Rectal smooth muscle tissue (tissue), 1 donor: ENCODE results near the gene BRINP3.

ENCODE experiments used
- H3K27ac ChIP-seq: one replicate; pipeline ENCODE4 v1.7.0; 2013; ENCODE audit warnings: low read depth, low read length, inconsistent platforms
- H3K27me3 ChIP-seq: one replicate; pipeline ENCODE4 v1.7.0; 2013; ENCODE audit warnings: low read length; ENCODE audit not compliant: control insufficient read depth, insufficient read depth
- H3K36me3 ChIP-seq: one replicate; pipeline ENCODE4 v1.7.0; 2013; ENCODE audit warnings: low read length; ENCODE audit not compliant: control insufficient read depth, insufficient read depth
- H3K4me1 ChIP-seq: one replicate; pipeline ENCODE4 v1.7.0; 2013; ENCODE audit warnings: low read length; ENCODE audit not compliant: control insufficient read depth, insufficient read depth
- H3K4me3 ChIP-seq: one replicate; pipeline ENCODE4 v1.7.0; 2013; ENCODE audit warnings: low read length
- H3K9ac ChIP-seq: one replicate; pipeline ENCODE4 v1.7.0; 2013; ENCODE audit warnings: low read length

Gene BRINP3

DNA sequence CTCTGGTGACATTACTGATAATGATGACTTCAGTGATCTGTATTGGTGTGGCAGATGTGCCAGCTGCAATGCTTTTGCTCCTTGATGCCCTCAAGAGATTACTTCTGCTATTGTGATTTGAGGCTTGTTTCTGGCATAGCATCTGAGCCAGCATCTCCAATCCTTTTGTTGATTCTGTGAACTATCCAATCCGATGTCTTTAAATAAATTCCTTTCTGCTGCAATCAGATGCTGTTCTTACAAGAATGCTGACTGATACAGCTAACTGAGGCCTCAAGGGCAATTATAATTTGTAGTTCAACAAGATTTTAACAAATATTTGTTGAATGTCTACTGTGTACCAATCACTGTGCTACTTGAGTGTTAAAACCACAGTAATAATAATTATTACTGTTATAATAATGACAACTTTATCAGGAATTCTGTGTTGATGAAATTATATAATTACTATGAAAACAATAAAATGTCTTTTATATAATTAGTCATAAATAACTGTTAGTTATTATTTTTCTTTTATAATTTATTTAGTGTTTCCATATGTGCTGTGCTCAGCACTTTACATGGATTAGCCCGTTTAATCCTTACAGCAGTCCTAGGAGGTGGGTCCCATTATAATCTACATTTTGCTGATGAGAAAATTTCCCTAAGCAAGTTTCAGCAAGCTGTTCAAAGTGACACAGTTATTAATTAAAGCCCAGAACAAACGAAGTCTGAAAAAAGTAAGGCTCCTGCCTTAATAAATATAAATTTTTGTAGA is 308.2 kb downstream of the BRINP3 start:
- Histone ChIP-seq H3K4me3 (no peak overlapping the region), H3K4me1 (no peaks in the 10 kb centered on the region), H3K36me3 (no peaks in the 10 kb centered on the region), H3K27ac (no peak overlapping the region), H3K27me3 (no peaks in the 10 kb centered on the region), H3K9ac (no peak overlapping the region)

DNA sequence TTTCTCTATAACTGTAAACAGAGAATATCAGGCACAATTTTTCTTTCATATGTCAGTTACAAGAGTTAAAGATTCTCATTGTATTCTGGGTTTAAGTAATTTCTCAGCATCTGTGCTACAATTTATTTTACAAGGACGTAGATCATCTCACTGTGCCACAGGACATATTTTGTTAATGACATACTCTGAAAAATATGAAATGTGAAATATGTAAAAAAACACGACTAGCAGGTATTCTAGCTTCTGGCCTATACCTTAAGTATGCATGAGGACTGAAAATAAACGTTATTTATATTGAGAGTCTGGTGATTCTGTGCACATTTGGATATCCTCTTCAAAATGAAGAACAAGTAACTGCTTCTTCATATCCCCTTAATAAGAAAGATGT is 308.8 kb downstream of the BRINP3 start:
- H3K27me3 ChIP-seq, result no peaks in the 10 kb centered on the region
- H3K27ac ChIP-seq, result no peak overlapping the region
- no peaks in the 10 kb centered on the region for H3K36me3 ChIP-seq
- no peaks in the 10 kb centered on the region for H3K4me1 ChIP-seq
- no peak overlapping the region for H3K9ac ChIP-seq
- H3K4me3 ChIP-seq, result no peak overlapping the region

DNA sequence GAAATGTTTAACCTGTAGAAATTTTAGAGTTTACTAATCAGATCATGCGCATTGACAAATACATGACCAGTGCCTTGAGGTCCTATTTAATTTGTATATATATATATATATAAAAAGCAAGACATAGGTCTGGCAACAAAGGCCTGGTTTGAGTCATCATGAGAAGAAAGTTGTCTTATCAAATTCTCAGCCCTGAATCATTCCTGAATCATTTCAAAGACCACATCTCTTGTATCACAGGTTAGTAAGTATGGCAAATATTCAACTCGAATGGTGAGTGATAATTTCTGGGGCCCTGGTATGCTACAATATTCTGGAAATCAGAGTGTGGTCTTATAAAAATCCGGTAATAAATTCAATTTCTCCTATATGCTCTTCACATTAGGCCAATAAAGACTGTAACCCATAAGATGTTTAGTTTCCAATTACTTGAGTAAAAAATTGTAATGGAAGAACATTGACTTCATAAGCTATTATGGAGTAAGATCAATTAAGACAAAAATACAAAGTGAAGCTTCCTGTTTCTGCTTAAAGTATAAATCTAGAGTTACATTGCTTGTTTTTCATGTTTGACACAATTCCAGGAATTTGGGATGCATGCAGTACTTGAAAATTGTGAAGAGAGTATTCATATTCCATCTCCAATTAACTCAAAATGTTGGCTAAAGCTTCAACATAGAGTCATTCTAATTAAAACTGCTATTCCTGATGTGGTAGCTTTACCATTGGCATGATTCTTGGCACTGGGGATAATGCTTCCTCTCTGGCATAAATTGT is 309.4 kb downstream of the BRINP3 start:
- H3K4me3 ChIP-seq, result no peak overlapping the region
- no peaks in the 10 kb centered on the region for H3K27me3 ChIP-seq
- no peaks in the 10 kb centered on the region for H3K36me3 ChIP-seq
- no peak overlapping the region for H3K9ac ChIP-seq
- H3K4me1 ChIP-seq, result no peaks in the 10 kb centered on the region
- H3K27ac ChIP-seq, result no peak overlapping the region

DNA sequence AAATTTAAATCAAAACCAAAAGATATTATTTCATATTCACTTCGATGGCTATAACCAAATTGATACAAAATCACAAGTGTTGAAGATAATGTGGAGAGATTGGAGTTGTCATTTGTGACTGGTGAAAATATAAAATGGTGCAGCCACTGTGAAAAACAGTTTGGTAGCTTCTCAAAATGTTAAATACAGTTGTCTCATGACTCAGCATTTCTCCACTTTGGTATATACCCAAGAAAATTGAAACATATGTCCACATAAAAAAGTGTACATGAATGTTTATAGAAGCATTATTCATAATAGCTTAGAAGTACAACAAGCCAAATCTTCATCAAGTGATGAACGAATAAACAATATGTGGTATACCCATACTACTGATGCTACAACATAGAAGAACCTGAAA is 318.5 kb downstream of the BRINP3 start:
- Histone ChIP-seq H3K4me1 (no peaks in the 10 kb centered on the region), H3K27me3 (no peaks in the 10 kb centered on the region), H3K9ac (no peak overlapping the region), H3K36me3 (no peaks in the 10 kb centered on the region), H3K4me3 (no peak overlapping the region), H3K27ac (no peak overlapping the region)

DNA sequence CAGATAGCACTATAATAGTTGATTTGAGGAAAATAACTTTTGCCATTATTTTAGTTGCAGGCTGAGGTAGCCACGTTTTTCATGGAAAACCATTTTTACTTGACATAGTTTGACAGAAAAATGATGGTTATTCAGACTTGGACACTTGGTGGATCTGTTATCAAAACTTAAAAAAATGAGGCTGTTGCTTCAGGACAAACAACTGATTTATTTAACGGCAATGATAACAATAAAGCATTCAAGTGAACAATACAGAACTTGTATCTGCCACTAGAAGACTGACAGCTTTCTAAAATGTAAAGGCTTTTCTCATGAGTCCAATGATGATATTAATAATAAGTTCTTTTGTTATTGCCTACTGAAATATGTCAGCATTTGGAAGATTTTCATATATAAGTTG is 322.9 kb downstream of the BRINP3 start:
- H3K27ac ChIP-seq, result no peak overlapping the region
- no peaks in the 10 kb centered on the region for H3K4me1 ChIP-seq
- H3K4me3 ChIP-seq, result no peak overlapping the region
- H3K36me3 ChIP-seq, result no peaks in the 10 kb centered on the region
- no peaks in the 10 kb centered on the region for H3K27me3 ChIP-seq
- no peak overlapping the region for H3K9ac ChIP-seq

DNA sequence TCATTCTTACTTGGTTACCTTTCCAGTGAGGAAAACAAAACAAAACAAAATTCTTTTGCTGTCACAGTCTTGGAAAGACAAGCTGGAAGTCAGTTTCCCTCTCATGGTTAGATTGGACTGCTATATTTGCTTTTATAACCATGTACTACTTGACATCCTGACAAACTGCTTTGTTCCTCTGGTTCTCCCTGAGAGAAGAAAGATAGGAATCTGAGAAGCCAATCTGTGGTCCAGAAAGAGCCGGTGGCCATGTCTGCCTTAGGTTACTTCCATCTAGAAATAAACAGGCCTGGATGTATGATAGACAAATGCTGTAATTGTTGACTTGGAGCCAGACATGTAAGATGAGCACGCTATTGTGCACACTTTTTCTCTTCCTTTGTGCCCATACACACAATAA is 330.0 kb downstream of the BRINP3 start:
- Histone ChIP-seq H3K4me3 (no peak overlapping the region), H3K27ac (no peak overlapping the region), H3K27me3 (no peaks in the 10 kb centered on the region), H3K9ac (no peak overlapping the region), H3K36me3 (no peaks in the 10 kb centered on the region), H3K4me1 (no peaks in the 10 kb centered on the region)

DNA sequence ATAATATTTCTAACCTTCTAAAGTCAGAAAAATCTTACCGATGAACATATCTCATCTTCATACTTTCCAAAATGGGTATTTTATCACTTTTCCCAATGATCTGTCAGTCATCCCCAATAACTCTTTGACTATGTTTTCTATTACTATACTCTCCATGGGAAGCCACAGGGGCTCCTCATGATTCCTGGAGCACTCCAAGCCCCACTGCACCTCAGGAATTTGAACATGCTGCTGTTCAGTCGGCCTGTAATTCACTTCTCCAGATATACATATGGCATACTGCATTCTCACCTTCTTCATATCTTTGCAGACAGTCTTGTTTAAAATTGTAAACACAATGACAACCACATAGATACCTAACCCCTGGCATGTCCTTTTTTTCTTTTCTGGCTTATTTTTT is 333.0 kb downstream of the BRINP3 start:
- no peak overlapping the region for H3K4me3 ChIP-seq
- H3K9ac ChIP-seq, result no peak overlapping the region
- H3K36me3 ChIP-seq, result no peaks in the 10 kb centered on the region
- no peaks in the 10 kb centered on the region for H3K27me3 ChIP-seq
- H3K4me1 ChIP-seq, result no peaks in the 10 kb centered on the region
- no peak overlapping the region for H3K27ac ChIP-seq

DNA sequence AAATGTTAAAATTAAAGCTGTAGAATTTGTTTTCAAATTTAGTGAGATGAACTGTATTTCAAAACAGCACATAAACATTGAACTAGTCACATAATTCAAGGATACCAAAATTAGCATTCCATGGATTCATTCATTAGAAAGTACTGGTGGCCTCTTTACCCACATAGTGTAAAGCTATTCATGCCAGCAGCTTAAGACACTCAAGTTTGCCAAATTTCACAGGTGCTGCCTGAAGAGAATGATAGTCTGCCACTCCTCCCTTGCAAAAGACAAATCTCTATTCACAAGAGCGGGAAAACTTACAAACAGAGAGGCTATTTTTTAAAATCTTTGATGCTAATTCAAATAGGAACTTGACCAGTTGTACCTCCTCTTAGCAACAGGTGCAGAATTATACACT is 337.0 kb downstream of the BRINP3 start:
- H3K27me3 ChIP-seq, result no peaks in the 10 kb centered on the region
- no peak overlapping the region for H3K4me3 ChIP-seq
- no peaks in the 10 kb centered on the region for H3K4me1 ChIP-seq
- H3K9ac ChIP-seq, result no peak overlapping the region
- H3K36me3 ChIP-seq, result no peaks in the 10 kb centered on the region
- H3K27ac ChIP-seq, result no peak overlapping the region

DNA sequence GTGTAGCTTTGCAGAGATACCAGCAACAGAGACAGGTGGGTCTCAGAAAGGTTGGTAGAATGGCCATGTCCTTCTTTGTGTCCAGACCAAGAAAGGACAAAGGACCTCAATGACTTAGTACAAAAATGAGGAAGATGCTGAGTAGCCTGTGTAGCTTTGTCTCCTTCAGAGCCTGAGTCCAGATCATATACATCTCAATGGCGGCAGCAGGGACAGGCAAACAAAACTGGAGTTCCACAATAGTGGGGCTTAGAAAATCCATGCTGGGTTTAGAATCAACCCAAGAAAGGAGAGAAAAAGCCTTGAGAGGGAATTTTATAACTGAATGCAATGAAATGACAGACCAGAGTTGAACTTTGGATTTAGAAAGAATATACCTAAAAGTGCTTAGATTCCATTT is 339.0 kb downstream of the BRINP3 start:
- H3K36me3 ChIP-seq, result no peaks in the 10 kb centered on the region
- H3K4me3 ChIP-seq, result no peak overlapping the region
- no peaks in the 10 kb centered on the region for H3K4me1 ChIP-seq
- no peaks in the 10 kb centered on the region for H3K27me3 ChIP-seq
- H3K9ac ChIP-seq, result no peak overlapping the region
- no peak overlapping the region for H3K27ac ChIP-seq

DNA sequence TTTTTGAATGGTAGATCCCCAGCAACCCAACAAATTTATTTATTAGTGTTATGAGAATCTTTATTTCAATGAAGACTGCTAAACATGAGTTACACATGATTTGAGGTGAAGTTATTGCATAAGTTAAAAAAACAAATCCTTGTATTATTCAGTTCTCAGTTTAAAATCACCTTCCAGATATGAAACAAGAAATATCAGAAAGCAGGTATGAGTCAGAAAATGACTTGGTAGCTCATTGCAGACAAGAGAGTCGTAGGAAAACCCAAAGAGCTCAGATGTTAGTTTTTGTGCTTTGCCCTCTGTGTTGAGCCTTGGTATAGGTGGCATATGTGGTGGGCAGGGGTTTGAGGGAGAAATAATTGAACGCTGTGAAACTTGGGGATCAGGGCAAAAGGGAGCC is 339.4 kb downstream of the BRINP3 start:
- Histone ChIP-seq H3K4me3 (no peak overlapping the region), H3K27ac (no peak overlapping the region), H3K36me3 (no peaks in the 10 kb centered on the region), H3K27me3 (no peaks in the 10 kb centered on the region), H3K4me1 (no peaks in the 10 kb centered on the region), H3K9ac (no peak overlapping the region)

DNA sequence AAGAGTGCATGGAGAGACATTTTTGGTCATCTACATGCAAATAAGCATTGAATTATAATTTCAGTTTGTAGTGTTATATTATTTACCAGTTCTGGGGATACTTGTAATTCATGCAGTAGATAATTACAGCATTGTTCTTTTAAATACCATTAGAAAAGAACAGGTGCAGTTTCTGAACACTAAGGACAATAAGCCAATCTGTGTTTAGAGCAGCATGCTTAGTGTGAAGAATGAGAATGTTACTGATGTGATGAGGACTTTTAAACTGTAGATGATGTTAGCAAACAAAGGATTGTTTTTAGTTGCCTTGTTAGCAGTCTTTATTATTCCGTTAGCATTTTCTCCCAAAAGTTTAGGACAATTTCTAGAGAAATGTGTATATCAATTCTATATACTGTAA is 348.3 kb downstream of the BRINP3 start:
- no peaks in the 10 kb centered on the region for H3K4me1 ChIP-seq
- H3K27me3 ChIP-seq, result no peaks in the 10 kb centered on the region
- H3K36me3 ChIP-seq, result no peaks in the 10 kb centered on the region
- H3K27ac ChIP-seq, result no peak overlapping the region
- no peak overlapping the region for H3K4me3 ChIP-seq
- H3K9ac ChIP-seq, result no peak overlapping the region

DNA sequence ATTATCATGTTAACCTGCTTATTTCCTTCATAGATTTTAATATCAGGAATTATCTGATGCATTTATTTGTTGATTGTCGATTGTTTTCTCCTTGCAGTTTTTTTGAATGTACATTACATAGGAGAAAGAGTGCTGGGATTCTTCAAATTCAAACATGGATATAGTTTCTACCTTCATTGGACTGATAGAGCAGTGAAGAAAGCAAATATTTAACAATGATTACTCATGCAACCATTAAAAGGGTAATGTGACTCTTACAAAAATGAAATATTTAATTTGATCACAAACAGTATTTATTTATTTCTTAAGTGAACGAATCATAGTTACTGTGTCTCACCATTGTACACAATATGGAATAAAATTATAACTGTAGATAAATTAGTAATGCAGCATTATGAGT is 350.9 kb downstream of the BRINP3 start:
- H3K27me3 ChIP-seq, result no peaks in the 10 kb centered on the region
- no peak overlapping the region for H3K4me3 ChIP-seq

DNA sequence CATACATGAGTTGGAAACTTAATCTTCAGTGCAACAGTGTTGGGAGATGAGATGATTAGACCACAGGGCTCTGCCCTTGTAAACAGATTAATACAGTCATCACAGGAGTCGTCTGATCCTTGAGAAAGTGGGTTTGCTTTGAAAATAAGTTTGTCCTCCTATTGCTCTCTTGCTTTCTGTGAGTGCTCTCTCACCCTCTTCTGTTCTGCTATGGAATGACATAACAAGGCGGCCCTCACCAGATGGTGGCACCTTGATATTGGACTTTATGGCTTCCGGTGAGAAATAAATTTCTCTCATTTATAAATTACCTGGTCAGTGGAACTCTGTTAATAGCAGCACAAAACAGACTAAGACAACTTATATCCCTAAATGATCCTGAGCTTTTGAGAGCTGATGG is 353.6 kb downstream of the BRINP3 start:
- no peaks in the 10 kb centered on the region for H3K4me1 ChIP-seq
- H3K4me3 ChIP-seq, result no peak overlapping the region
- no peaks in the 10 kb centered on the region for H3K36me3 ChIP-seq
- H3K27ac ChIP-seq, result no peak overlapping the region
- no peak overlapping the region for H3K9ac ChIP-seq
- no peaks in the 10 kb centered on the region for H3K27me3 ChIP-seq

More for the DNA sequence above, 350.9 kb downstream of the BRINP3 start:
- H3K36me3 ChIP-seq, result no peaks in the 10 kb centered on the region
- H3K9ac ChIP-seq, result no peak overlapping the region
- H3K4me1 ChIP-seq, result no peaks in the 10 kb centered on the region
- no peak overlapping the region for H3K27ac ChIP-seq
